NCI-H2196 treated with DMSO at 0.1 percent for 48 hours (cell line): ENCODE data around the gene ZIC1.

ENCODE experiments used
- DNase-seq: peaks from one replicate; lab custom pipeline; 2025; ENCODE audit not compliant: unreplicated experiment; lab: John Stamatoyannopoulos, UW

Gene ZIC1

GRCh38 chr3:147379651-147380050 is 29.5 kb upstream of the ZIC1 start:
- no peak for DNase-seq

GRCh38 chr3:147380387-147380951 is 28.7 kb upstream of the ZIC1 start:
- DNase-seq = no peak

- no peak for DNase-seq
Measured at GRCh38 chr3:147380977-147381376, 28.2 kb upstream of the ZIC1 start.

- DNase-seq = no peak
Measured at GRCh38 chr3:147381596-147381995, 27.6 kb upstream of the ZIC1 start.

DNA sequence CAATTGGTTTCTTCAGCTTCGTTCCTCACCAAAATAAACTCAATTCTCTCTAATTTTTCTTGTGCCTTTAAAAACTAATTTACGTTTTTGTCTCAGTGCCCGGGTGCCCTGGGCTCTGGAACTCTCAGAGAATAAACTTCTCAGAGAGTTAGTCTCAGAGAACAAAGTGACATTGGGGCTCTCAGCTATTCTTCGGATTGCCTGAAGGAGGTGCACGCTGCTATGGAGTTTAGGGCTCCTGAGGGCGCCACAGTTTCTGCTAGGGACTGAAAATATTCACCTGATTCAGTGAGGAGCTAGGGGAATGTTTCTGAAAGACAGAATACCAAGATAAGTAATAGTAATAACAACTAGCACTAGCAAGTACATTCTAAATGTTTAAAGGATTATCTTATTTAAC is 25.5 kb upstream of the ZIC1 start:
- no peak for DNase-seq

GRCh38 chr3:147384210-147385058 is 24.7 kb upstream of the ZIC1 start:
- no peak for DNase-seq

DNA sequence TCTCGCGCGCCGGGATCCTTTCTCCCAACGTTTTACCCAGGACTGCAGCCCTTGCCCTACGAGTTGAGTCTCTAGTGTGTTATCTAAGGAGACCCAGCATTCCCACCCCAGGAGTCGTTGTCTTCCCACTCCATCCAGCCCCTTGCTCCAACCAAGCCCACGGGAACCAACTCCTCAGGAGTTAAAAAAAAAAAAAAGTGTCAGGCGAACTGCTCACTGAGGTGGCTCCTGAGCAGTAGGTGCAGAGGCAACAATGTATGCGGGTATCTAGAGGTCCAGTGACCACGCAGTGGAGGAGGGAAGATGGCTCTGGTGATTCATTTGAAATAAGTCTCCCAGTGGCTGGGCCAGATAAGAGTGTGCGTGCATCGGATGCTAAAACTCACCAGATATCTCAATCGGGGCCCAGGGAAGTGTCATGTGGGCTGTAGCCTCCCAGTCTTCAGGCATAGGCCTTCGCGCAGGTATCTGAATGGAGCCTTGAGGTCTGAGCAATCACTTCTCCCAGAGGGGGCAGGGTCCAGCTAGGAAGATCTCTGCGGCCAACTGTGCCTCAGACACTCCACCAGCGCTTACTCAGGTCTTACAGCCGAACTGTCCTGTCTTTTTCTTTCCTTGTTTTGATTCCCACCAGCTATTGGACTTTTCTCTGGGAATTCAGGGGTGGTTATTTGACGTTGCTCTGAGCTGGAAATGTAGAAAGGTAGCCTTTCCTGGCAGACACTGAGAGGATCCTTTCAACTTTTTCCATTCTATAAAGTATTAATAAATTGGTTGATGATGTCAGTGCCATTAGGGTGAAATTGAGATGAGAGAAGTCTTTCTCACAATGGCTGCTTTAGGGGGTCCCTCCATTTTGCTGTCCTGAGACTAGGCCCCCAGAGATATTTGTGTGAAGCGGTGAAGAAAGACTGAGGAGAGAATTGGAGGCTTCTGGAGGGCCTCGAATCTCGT is 23.8 kb upstream of the ZIC1 start:
- no peak for DNase-seq

DNA sequence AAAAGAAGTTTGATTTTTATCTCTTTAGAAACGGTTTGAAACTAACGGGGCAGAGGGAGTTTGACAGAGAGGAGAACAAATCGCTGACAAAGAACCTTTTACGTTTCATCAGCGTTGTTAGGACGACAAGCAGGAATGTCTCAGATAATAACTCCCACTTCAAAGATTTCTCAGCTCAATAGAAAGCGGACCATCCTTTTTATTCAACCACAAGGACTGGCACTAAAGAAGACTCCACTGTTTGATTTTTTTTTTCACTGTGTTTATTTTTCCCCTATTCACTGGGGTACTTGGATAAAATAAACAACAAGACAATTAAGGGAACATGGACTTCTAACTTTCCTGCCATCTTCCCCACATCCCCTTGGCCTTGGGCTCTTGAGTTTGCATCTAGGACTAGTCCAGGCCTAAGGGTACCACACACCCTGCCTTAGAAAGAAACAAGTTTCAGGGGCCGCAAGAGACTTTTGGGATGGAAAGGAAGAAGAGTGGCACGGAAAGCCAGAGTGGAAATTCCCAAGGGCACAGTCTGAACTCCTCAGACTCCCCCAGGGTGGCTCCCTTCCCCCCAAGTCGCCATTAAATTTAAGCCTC is 21.8 kb upstream of the ZIC1 start:
- DNase-seq = no peak

DNA sequence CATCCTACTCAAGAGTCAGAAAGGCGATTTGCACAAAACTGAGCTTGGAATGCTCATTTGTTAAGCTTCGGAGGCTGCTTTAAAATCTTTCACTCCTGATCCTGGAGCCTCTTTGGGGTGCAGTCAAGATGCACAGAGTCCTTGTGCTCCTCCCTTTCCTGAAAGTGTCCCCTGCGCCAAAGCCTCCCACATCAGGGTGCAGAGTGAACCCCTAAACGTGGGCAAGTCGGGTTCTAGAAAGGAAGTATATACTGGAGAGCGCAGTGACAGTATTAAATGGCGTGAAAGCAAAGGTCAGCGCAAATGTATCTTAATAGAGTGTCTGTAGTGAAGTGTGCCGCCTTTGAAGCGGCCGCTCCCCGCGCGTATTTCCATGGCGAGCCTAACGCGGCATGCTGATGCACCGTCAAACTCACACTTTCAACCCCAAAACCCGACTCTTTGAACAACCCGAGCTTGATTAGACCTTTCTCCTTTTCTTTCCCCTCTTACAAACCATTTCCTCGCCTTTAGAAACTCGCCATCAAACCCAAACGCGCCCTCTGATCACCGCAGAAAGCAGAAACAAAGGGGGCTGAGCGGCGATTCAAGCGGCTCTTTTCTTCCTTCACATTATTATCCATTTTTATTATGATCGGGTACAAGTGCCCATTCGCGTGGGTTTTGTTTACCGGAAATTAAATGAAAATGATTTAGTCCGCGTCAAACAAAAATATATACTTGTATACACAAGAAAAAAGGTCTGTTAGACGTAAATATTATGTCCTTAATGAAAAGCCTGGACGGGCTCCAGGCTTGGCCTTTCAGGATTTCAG is 21.1 kb upstream of the ZIC1 start:
- DNase-seq = no peak

GRCh38 chr3:147388700-147389580 is 20.2 kb upstream of the ZIC1 start:
- no peak for DNase-seq

DNA sequence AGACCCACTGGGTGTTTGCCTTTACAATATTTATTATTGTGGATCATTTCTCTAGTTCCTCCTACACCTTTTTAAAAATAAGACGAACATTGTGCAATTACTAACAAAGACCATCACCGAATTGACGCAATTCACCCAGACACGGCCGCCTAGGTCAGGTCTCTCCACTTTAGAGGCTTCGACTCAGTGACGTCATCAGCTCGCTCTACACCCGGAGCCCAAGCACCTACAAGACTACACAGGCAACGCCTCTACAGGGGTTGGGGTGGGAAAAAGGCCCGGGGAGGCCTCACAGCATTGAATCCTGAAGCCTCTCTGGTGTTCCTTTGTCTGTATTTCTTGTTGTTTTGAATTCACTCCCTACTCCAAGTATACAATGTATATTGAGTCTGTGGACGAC is 19.4 kb upstream of the ZIC1 start:
- DNase-seq = no peak

DNA sequence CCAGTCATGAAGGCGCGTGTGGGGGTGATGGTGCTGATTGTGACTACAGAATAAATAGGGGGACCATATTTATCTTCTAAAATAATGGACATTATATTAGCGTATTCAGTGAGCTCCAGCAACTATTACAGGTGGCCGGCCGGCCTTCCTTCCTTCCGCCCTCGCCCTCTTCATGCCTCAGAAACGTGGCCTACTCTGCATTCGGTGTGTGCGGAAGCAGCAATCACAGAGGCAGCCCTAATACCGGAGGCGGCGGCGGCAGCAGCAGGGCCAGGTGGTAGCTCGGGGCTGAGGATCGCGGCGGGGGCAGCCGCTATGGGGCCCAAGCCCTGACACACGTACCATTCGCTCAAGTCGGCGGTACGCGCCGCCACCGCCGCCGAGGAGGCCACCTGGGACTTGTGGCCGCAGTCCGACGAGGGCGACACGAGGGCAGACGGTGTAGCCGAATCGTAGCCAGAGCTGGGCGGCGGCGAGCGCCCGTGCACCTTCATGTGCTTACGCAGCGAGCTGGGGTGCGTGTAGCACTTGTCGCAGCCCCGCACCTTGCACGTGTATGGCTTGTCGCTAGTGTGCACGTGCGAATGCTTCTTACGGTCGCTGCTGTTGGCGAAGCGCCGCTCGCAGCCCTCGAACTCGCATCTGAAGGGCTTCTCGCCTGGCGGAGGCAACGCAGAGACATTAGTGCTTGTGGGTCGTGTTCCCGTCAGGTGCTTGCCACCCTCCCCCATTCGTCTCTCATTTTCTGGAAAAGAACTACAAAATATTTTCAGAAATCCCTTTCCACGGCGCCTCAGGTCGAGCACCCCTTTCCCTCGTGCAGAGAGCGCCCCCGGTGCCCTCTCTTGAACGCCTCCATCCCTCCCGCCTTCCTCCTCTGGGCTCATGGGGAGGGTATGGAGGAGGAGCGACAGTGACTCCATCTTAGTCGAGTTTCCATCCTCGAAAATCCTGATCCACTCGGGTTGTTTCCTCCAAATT is 18.3 kb upstream of the ZIC1 start:
- DNase-seq = no peak

- DNase-seq = no peak
Measured at GRCh38 chr3:147391781-147392624, 17.2 kb upstream of the ZIC1 start.

- no peak for DNase-seq
Measured at GRCh38 chr3:147392625-147392946, 16.6 kb upstream of the ZIC1 start.

DNA sequence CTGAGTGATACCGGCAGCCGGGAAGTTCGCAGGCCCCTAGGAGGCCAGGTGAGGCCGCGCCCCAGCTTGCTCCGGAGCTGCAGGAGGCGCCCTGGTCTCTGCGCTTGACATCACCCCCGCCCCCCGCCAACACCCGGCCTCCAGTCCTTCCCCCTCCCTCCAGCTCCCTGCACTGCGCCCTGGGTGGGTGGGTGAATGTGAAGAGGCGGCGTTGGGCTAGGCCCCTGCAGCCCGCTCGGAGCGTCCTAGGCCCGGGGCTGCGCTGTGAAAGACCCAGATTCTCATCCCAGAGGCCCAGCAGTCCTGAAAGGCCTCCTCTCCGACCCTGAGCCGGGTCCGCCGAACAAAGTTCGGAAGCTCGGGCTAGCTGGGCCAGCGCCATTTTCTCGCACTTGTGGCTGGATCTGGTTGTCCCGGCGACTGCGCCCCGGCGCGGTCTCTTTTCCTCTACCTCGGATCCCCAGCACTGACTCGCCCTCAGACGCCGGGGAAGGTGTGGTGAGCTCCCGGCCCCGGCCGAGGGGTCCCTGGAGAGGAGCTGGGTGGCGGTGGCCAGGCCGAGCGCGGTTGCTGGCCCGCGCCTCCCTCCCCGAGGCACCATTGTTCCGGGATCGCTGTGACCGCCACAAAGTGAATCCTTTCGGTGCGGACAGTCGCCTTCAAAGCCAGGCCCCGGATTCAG is 15.8 kb upstream of the ZIC1 start:
- no peak for DNase-seq

GRCh38 chr3:147393943-147394883 is 15.0 kb upstream of the ZIC1 start:
- no peak for DNase-seq
